Activated CD4-positive, alpha-beta T cell treated with anti-CD3 and anti-CD28 coated beads for 36 hours (primary cell): ENCODE data around the gene TFR2. TPM values are rescaled to one million over a fixed set of nuclear protein-coding genes. Genes with fewer than 3 reads are reported as not detected.

ENCODE experiments used
- ATAC-seq: fragments of 200-7000 bp; cut with Tn5 transposase; one replicate; pipeline ENCODE4 v1.10.0; 2021; ENCODE audit warnings: mild to moderate bottlenecking, moderate library complexity
- CTCF ChIA-PET: fragments of 350-600 bp; sonication (Branson Sonifier 250); formaldehyde crosslinking; loops from one replicate; lab custom pipeline; 2021; ENCODE audit warnings: antibody characterized with exemption; lab: Charles Lee
- POLR2A ChIA-PET: fragments of 350-600 bp; sonication (Branson Sonifier 250); formaldehyde crosslinking; loops from one replicate; lab custom pipeline; 2021; ENCODE audit warnings: antibody characterized with exemption, inconsistent platforms; lab: Charles Lee
- DNase-seq: peaks from one replicate; pipeline ENCODE4 v3.0.0-alpha.2; 2020
- H3K27ac Mint-ChIP-seq: one replicate; pipeline ENCODE4 v1.8.0; 2021; ENCODE audit warnings: mixed read lengths
- H3K27me3 Mint-ChIP-seq: one replicate; pipeline ENCODE4 v1.8.0; 2021; ENCODE audit warnings: mixed read lengths
- H3K36me3 Mint-ChIP-seq: one replicate; pipeline ENCODE4 v1.8.0; 2021; ENCODE audit warnings: low read depth, mixed read lengths
- H3K4me1 Mint-ChIP-seq: one replicate; pipeline ENCODE4 v1.8.0; 2021; ENCODE audit warnings: mixed read lengths
- H3K4me3 Mint-ChIP-seq: one replicate; pipeline ENCODE4 v1.8.0; 2021; ENCODE audit warnings: mild to moderate bottlenecking, moderate library complexity, mixed read lengths
- H3K9me3 Mint-ChIP-seq: one replicate; pipeline ENCODE4 v1.8.0; 2021; ENCODE audit warnings: low read depth, mixed read lengths
- intact Hi-C, 2 experiments: fragments of 100-400 bp; cut with DNase I in 1 of 2; cut with micrococcal nuclease in 1 of 2; formaldehyde crosslinking; loops; one replicate each; pipeline versions ENCODE4 v1.14.2 to v1.15.1; 2022 to 2024; cut with DNase I, micrococcal nuclease
- total RNA-seq, 2 experiments: library from RNA; stranded (reverse); gene quantifications; one replicate each; pipeline ENCODE4 v1.2.3, GENCODE V29; 2021

TFR2 gene
- total RNA-seq, 2 experiments from 2014 or later = 10.1 to 12.4 TPM

DNA sequence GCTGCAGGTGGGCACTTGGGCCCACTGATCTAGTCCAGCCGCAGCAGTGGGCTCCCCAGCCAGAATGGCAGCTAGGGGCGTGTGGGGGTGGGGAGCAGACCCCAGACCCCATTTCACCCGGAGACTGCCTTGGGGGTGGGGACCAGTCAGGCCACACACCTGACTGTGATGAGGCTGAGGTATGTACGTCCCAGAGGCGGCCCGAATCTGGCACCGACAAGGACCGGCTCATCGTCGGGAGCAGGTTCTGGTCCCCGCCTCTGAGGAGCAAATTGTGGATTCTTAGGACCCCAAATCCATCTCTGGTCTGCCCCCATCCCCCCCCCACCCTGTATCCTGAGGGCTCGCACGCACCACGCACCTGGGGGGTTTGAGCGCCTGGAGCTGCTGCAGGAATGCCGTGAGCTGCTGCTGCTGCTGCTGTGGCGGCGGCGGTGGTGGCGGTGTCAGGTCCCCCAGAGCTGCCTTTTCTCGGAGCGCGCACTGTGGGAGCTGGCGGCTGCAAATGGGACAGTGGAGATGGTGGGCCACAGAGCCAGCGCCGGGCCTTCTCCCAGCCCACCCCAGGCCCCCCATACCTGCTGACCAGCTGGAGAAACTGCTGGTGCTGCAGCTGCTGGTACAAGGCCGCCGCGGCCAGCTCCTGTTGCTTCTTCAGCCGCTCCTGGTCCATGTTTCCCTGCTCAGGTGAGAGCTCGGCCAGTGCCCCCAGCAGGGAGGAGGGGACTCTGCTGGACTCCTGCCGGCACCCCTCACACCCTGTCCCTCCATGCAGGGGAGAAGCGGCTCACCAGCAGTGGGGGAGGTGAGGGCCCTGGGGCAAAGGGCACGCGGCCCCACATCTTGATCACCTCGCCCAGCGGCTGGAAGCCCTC is 42.5 kb upstream of the TFR2 start:
- H3K4me3 Mint-ChIP-seq = no peak overlapping the region
- DNase-seq (no peak), ATAC-seq (no peak)
- no peaks in the 10 kb centered on the region for H3K9me3 Mint-ChIP-seq
- no peaks in the 10 kb centered on the region for H3K27me3 Mint-ChIP-seq
- intact Hi-C loops = no loop called here
- no peak overlapping the region for H3K27ac Mint-ChIP-seq
- peaks cover 26% of the 10 kb centered on the region for H3K4me1 Mint-ChIP-seq
- CTCF ChIA-PET = interaction anchor here (0.5 to 1.0 kb wide), 4 partner anchors 72 to 238 kb away, joined by 3 read pairs; partner anchors contain the start of gene MOSPD3
- POLR2A ChIA-PET = interaction anchor here (0.6 to 1.3 kb wide), 3 partner anchors 8 to 255 kb away, joined by 3 read pairs; partner anchors contain the start of gene ZCWPW1
- peaks cover 19% of the 10 kb centered on the region for H3K36me3 Mint-ChIP-seq

DNA sequence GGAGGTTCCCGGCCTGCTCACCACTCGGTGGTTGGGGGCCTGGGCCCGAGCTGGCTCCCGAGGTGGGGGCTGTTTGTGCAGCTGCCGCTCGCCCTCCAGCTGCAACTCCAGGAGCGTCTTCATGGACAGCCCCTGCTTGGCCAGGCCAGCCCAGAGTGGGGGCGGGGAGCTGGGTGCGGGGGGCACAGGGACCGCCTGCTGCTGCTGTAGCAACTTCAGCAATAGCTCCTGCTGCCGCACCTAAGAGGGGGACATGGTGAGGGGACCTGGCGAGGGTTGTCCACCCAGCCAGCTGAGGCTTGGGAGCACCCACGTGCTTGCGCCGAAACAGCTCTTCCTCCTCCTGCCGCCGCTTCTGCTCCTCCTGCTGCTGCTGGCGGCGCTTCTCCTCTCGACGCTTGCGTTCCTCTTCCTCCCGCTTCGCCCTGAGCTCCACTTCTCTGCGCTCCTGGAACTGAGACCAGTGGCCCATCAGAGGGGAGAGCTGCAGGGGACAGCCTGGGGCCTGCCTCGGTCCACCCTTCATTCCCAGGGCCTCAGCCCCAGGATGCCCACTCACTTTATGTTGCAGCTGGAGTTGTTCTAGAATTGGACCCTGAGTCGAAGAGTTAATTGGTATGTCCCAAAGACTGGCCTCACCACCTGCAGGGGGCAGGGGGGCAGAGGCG is 41.8 kb upstream of the TFR2 start:
- Mint-ChIP-seq H3K27ac (no peak overlapping the region), H3K27me3 (no peaks in the 10 kb centered on the region), H3K4me1 (peaks cover 25% of the 10 kb centered on the region), H3K4me3 (no peak overlapping the region), H3K9me3 (no peaks in the 10 kb centered on the region), H3K36me3 (peaks cover 22% of the 10 kb centered on the region)
- intact Hi-C loops = no loop called here
- CTCF ChIA-PET = interaction anchor here (0.5 to 1.8 kb wide), 5 partner anchors 8 to 130 kb away, joined by 3 to 10 read pairs (median 4); no protein-coding TSS in a partner anchor
- DNase-seq (no peak), ATAC-seq (no peak)
- POLR2A ChIA-PET = interaction anchor here (0.6 to 1.3 kb wide), 2 partner anchors 203 to 254 kb away, joined by 3 read pairs; partner anchors contain the start of gene ZCWPW1

DNA sequence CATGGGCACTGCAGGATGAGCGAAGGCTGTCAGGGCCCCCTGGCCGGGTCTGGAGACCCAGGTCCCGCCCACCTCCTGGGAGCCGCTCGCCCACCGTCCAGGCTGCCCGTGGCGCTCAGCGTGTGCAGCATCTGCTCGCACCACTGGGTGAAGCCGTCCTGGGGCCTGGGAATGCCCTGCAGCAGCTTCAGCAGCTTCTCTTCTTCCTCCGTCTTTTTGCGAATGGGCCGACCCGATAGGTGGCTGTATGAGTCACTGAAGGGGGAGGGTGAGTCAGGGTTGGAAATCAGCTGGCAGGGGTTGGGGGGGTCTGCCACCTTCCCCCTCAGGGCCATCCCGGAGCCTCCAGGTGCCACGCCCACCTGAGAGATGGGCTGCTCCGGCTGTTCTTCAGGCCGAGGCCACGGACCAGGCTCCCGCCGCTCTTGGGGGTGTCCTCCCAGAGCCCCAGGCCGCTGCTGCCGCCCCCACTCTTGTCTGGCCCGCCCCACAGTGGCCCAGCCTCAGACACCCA is 40.9 kb upstream of the TFR2 start:
- CTCF ChIA-PET = interaction anchor here (1.2 to 1.8 kb wide), 3 partner anchors 9 to 43 kb away, joined by 4 to 10 read pairs (median 5); no protein-coding TSS in a partner anchor
- ATAC-seq = peak; percentile 20
- DNase-seq = no peak
- POLR2A ChIA-PET = interaction anchor here (0.6 to 0.9 kb wide), 4 partner anchors 8 to 209 kb away, joined by 3 to 4 read pairs (median 3); partner anchors contain the start of gene GNB2
- H3K27me3 Mint-ChIP-seq = no peaks in the 10 kb centered on the region
- intact Hi-C loops = no loop called here
- no peak overlapping the region for H3K4me3 Mint-ChIP-seq
- H3K4me1 Mint-ChIP-seq = peaks cover 24% of the 10 kb centered on the region
- no peaks in the 10 kb centered on the region for H3K9me3 Mint-ChIP-seq
- peaks cover 25% of the 10 kb centered on the region for H3K36me3 Mint-ChIP-seq
- no peak overlapping the region for H3K27ac Mint-ChIP-seq

DNA sequence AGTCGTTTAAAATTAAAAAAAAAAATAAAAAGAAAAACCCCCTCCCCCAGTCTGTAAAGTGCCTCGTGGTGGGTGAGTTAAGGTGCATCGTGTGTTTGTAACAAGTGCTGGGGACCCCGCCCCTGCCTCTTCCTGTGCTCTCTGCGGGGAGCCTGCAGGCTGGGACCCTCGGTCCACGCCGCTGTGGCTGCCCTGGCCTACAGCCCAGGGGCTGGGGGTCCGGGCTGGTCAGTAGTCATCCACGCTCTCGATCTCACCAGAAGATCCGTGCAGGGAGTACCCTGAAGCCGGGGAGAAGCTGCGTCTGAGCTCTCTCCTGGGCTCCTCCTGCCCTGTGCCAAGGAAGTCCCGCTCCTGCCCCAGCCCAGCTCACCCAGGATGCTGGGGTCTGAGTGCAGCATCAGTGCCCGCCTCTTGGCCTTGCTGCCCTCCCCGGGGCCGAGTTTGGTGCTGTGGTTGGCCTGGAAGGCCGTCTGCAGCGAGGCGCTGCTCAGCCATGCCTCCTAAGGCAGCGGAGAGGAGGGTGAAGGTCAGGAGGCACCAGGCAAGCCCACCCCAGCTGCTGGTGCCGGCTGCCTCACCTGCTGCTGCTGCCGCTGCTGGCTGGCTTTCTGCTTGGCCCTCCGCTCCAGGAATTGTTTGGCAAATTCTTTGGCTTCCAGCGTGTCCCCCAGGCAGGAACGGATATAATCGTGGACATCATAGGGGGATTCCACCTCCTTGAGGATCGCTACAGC is 40.3 kb upstream of the TFR2 start:
- intact Hi-C loops = no loop called here
- Mint-ChIP-seq H3K9me3 (no peaks in the 10 kb centered on the region), H3K36me3 (peaks cover 30% of the 10 kb centered on the region), H3K27me3 (no peaks in the 10 kb centered on the region), H3K27ac (no peak overlapping the region), H3K4me1 (peaks cover 25% of the 10 kb centered on the region), H3K4me3 (no peak overlapping the region)
- CTCF ChIA-PET = interaction anchor here (0.6 to 1.8 kb wide), 4 partner anchors 10 to 84 kb away, joined by 4 to 10 read pairs (median 5); no protein-coding TSS in a partner anchor
- POLR2A ChIA-PET = interaction anchor here (0.6 to 0.9 kb wide), 4 partner anchors 8 to 210 kb away, joined by 3 to 4 read pairs (median 3); partner anchors contain the start of gene GNB2
- no peak for ATAC-seq
- no peak for DNase-seq

DNA sequence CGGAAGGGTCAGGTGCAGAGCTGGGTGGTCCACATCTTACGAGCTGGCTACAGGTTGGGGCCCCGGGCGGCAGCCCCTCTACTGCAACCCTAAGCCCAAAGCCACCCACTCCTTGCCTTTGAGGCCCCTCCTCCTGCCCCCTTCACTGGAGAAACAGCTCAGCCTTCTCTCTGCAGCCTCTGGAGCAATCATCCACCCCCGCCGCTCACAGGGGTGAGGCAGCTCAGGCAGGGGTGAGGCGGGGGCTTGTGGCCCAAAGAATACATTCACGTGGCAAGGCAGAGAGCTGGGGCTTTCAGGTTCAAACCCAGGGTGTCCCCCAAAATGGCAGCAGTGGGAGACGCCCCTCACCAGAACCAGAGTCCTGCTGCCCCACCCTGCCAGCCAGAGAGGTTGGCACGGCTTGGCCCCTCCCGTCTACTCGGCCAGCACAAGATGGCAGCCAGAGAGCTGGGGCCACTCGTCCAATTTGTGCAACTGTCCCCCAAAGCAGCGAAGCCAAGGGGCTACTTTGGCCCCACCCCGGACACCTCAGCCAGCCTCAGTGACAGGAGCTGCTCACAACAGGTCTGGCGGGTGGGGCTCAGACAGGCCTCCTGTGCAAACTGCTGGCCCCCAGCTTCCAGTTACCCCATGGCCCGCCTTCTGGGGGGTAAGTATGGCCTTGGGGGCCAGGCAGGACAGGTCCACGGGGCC is 39.4 kb upstream of the TFR2 start:
- H3K4me3 Mint-ChIP-seq = no peak overlapping the region
- ATAC-seq = no peak
- intact Hi-C loops = no loop called here
- H3K4me1 Mint-ChIP-seq = peaks cover 29% of the 10 kb centered on the region
- ChIA-PET POLR2A (interaction anchor here (0.6 to 1.2 kb wide), 4 partner anchors 13 to 95 kb away, joined by 3 to 5 read pairs (median 3); partner anchors contain the start of genes ACTL6B, FBXO24, GIGYF1 and LRCH4), CTCF (interaction anchor here (0.6 to 1.8 kb wide), 3 partner anchors 9 to 83 kb away, joined by 3 to 6 read pairs (median 4); no protein-coding TSS in a partner anchor)
- H3K9me3 Mint-ChIP-seq = no peaks in the 10 kb centered on the region
- peak overlapping the region; percentile 37 for H3K27ac Mint-ChIP-seq
- no peaks in the 10 kb centered on the region for H3K27me3 Mint-ChIP-seq
- no peak for DNase-seq
- peaks cover 31% of the 10 kb centered on the region for H3K36me3 Mint-ChIP-seq

DNA sequence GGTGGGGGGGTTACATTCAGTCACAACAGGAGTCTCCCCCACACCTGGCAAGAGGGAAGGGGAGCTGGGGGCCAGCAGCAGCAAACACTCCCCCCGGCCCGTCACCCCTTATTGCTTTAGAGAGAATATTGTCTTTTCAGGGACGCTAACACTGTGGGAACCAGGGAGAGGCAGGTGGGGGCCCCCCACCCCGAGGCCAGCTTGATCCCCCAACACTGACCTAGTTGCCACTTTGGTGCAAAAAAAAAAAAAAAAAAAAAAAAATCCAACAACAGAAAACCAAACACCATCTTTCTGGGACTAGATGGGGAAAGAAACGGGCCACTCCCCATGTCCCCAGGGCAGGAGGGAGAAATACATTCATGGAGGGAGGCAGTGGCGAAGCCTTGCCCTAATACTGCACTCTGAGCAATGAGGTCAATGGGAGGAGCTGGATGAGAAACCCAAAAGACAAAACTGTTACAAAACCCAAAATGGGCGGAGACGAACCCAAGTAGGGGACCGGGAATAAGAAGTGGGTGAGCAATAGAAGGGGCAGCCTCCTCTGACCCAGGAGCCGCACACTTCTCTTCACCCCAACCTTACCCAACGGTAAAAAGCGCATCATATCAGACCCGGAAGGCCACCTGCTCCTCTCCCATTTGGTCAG is 38.7 kb upstream of the TFR2 start:
- ATAC-seq (no peak), DNase-seq (no peak)
- intact Hi-C loops = loop anchor here (10.0 kb wide), 2 partner anchors 245 to 565 kb away; partner anchors contain the start of genes FIS1 (in 1 of the 2) and PPP1R35 (in 1 of the 2)
- CTCF ChIA-PET = interaction anchor here (0.6 to 1.8 kb wide), 4 partner anchors 10 to 405 kb away, joined by 3 to 6 read pairs (median 3); partner anchors contain the start of gene TRIM56
- Mint-ChIP-seq H3K36me3 (peaks cover 27% of the 10 kb centered on the region), H3K27ac (no peak overlapping the region), H3K4me1 (peaks cover 29% of the 10 kb centered on the region), H3K9me3 (no peaks in the 10 kb centered on the region), H3K4me3 (no peak overlapping the region), H3K27me3 (no peaks in the 10 kb centered on the region)
- POLR2A ChIA-PET = interaction anchor here (0.6 to 1.2 kb wide), 5 partner anchors 10 to 96 kb away, joined by 3 to 5 read pairs (median 3); partner anchors contain the start of genes ACTL6B, FBXO24 and LRCH4

DNA sequence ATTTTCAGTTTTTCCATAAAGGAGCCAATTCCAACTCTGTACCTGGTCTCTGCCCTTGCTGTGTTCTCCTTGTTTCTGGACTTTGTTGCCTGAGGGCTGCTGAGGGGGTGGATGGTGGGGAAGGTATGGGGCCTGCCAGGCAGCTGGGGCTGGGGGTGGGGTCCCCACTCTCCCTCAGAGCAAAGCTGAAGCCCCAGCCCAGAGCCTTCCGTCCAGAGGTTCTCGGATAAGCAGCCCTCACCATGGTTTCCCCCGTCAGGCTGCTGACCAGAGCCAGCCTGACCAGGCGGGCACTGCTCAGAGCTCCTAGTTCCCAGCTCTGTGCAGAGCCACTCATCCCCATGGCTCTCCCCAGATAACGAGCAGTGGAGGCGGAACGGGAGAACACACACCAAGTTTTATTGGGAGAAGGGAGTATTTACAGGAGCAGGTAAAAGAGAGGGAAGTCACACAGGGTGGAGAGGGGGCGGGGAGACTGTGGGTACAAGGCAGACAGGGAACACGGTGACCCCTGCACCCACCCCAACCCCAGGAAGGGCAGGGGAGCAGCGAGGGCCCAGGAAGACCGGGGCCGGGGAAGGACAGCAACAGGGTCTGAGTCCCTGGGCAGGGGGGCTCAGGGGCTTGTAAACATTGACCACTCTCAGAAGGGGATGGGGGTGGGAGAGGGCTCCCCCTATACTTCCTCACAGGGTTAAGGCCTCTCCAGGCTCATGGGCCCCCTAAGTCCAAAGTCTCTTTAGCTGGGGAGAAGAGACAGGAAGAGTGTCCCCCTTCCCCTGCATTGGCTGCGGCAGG is 38.0 kb upstream of the TFR2 start:
- Mint-ChIP-seq H3K27me3 (no peaks in the 10 kb centered on the region), H3K36me3 (peaks cover 27% of the 10 kb centered on the region), H3K27ac (no peak overlapping the region), H3K4me1 (peaks cover 29% of the 10 kb centered on the region), H3K9me3 (no peaks in the 10 kb centered on the region), H3K4me3 (no peak overlapping the region)
- intact Hi-C loops = loop anchor here (10.0 kb wide), 2 partner anchors 245 to 565 kb away; partner anchors contain the start of genes FIS1 (in 1 of the 2) and PPP1R35 (in 1 of the 2)
- CTCF ChIA-PET = interaction anchor here (0.6 to 1.8 kb wide), 4 partner anchors 11 to 864 kb away, joined by 3 to 11 read pairs (median 3); partner anchors contain the start of genes POP7 and TRIM56
- DNase-seq (no peak), ATAC-seq (no peak)
- POLR2A ChIA-PET = interaction anchor here (0.7 kb wide), 2 partner anchors 11 to 96 kb away, joined by 3 to 5 read pairs; no protein-coding TSS in a partner anchor

DNA sequence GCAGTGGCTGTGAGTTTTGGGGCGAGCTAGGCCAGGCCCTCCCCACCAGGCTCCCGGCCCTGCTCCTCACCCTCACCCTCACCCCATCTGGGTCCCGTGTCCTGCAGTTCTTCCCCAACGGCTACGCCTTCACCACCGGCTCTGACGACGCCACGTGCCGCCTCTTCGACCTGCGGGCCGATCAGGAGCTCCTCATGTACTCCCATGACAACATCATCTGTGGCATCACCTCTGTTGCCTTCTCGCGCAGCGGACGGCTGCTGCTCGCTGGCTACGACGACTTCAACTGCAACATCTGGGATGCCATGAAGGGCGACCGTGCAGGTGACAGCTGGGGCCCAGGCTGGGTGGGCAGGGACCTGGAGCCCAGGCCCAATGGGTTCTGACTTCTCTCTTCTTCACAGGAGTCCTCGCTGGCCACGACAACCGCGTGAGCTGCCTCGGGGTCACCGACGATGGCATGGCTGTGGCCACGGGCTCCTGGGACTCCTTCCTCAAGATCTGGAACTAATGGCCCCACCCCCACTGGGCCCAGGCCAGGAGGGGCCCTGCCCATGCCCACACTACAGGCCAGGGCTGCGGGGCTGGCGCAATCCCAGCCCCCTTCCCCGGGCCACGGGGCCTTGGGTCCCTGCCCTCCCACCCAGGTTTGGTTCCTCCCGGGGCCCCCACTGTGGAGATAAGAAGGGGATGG is 37.1 kb upstream of the TFR2 start:
- Mint-ChIP-seq H3K27ac (no peak overlapping the region), H3K4me1 (peaks cover 29% of the 10 kb centered on the region), H3K4me3 (peak overlapping the region; percentile 24), H3K36me3 (peaks cover 27% of the 10 kb centered on the region), H3K27me3 (no peaks in the 10 kb centered on the region), H3K9me3 (no peaks in the 10 kb centered on the region)
- ChIA-PET CTCF (interaction anchor here (0.6 to 1.8 kb wide), 4 partner anchors 10 to 865 kb away, joined by 3 to 11 read pairs (median 3); partner anchors contain the start of gene POP7), POLR2A (no interaction called here)
- ATAC-seq (no peak), DNase-seq (no peak)
- intact Hi-C loops = loop anchor here (10.0 kb wide), 2 partner anchors 244 to 566 kb away; partner anchors contain the start of genes FIS1 (in 1 of the 2) and PPP1R35 (in 1 of the 2)
